Neutrophil (primary cell): ENCODE data around the gene A2M.

Experiments
- H3K27ac ChIP-seq: fragments of 200-600 bp; sonication (generic); 2 replicates; pipeline ENCODE4 v1.5.1; 2016; ENCODE audit warnings: mild to moderate bottlenecking, moderate library complexity
- H3K27me3 ChIP-seq: fragments of 200-600 bp; sonication (generic); 2 replicates; pipeline ENCODE4 v1.6.0; 2016; ENCODE audit warnings: mild to moderate bottlenecking
- H3K36me3 ChIP-seq: fragments of 200-600 bp; sonication (generic); 2 replicates; pipeline ENCODE4 v1.5.1; 2017
- H3K4me1 ChIP-seq, 2 experiments: fragments of 200-600 bp in 1 of 2; sonication (generic) in 1 of 2; 1 replicate in 1 of 2; 2 replicates in 1 of 2; pipeline versions ENCODE4 v1.5.1 to v1.6.1; 2013 to 2016; ENCODE audit warnings: low read depth in 1 of 2, low read length in 1 of 2, mild to moderate bottlenecking in 1 of 2, moderate library complexity in 1 of 2; ENCODE audit not compliant: control insufficient read depth in 1 of 2, insufficient read depth in 1 of 2
- H3K4me3 ChIP-seq, 2 experiments: fragments of 200-600 bp in 1 of 2; sonication (generic) in 1 of 2; 1 replicate in 1 of 2; 2 replicates in 1 of 2; pipeline ENCODE4 v1.5.1; 2013 to 2016; ENCODE audit warnings: low read depth in 1 of 2, low read length in 1 of 2, mild to moderate bottlenecking in 1 of 2, moderate library complexity in 1 of 2
- H3K9me3 ChIP-seq: fragments of 200-600 bp; sonication (generic); 2 replicates; pipeline ENCODE4 v1.5.1; 2016
- CTCF ChIP-seq: fragments of 200-600 bp; sonication (generic); IDR thresholded peaks from 2 replicates; pipeline ENCODE4 v1.5.1; 2016; ENCODE audit warnings: antibody characterized with exemption

The A2M gene

GRCh38 chr12:9118158-9118557, 2.4 kb upstream of the A2M start:
- Histone ChIP-seq H3K4me3 (no peak overlapping the region), H3K27ac (no peak overlapping the region), H3K27me3 (no peaks in the 10 kb centered on the region), H3K9me3 (no peaks in the 10 kb centered on the region), H3K4me1 (no peaks in the 10 kb centered on the region), H3K36me3 (no peaks in the 10 kb centered on the region)
- no peak for TF ChIP-seq CTCF

GRCh38 chr12:9114946-9115345, 773 bp downstream of the A2M start:
- Histone ChIP-seq H3K27ac (no peak overlapping the region), H3K4me3 (no peak overlapping the region)
- no peak for TF ChIP-seq CTCF

GRCh38 chr12:9113987-9114309, 1.8 kb downstream of the A2M start:
- H3K27ac ChIP-seq: no peak overlapping the region
- no peak for TF ChIP-seq CTCF
- no peaks in the 10 kb centered on the region for H3K4me1 ChIP-seq
- H3K9me3 ChIP-seq: no peaks in the 10 kb centered on the region
- no peak overlapping the region for H3K4me3 ChIP-seq
- no peaks in the 10 kb centered on the region for H3K36me3 ChIP-seq
- no peaks in the 10 kb centered on the region for H3K27me3 ChIP-seq

More at GRCh38 chr12:9114946-9115345, 773 bp downstream of the A2M start:
- H3K36me3 ChIP-seq: no peaks in the 10 kb centered on the region
- H3K9me3 ChIP-seq: no peaks in the 10 kb centered on the region
- no peaks in the 10 kb centered on the region for H3K4me1 ChIP-seq
- H3K27me3 ChIP-seq: no peaks in the 10 kb centered on the region

- Histone ChIP-seq H3K4me1 (no peaks in the 10 kb centered on the region), H3K9me3 (no peaks in the 10 kb centered on the region), H3K27ac (no peak overlapping the region), H3K4me3 (no peak overlapping the region), H3K36me3 (no peaks in the 10 kb centered on the region), H3K27me3 (no peaks in the 10 kb centered on the region)
- no peak for TF ChIP-seq CTCF
Measured at GRCh38 chr12:9113296-9113986, 2.3 kb downstream of the A2M start.

DNA sequence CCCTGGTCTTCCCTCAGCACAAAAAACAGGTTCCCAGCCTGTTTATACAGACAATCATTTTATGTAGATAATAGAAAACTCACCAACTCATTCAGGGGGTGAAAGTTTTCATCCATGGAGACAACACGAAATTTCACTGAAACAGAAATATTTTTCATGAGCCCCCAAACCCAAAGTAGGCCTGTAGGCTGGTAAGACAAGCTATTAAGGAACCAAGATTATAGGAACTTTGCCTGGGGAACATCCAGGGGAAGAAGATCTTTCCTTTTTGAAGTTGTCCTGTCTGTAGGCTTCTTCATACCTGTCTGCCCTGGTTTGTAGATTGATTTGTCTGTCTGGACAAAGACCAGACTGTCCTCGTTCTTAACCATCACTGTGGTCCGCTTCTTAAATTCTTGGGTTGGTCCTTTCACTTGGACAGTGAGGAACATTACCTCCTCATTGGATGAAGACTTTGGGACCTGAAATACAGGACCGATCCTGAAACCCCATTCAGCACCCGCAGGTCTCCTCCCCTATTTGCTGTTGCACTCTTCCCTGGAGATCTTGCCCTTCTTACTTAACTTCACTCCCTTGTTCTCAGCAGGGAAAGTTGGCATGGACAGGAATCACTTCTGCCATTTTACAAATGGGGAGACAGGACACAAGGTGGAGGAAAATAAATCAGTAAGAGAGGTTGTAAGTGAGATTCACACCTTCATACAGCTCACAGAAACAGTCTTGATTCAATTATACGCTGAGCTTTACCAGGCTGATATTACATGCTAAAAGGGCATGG, 3.5 kb downstream of the A2M start:
- no peaks in the 10 kb centered on the region for H3K36me3 ChIP-seq
- H3K4me3 ChIP-seq: no peak overlapping the region
- no peaks in the 10 kb centered on the region for H3K4me1 ChIP-seq
- no peaks in the 10 kb centered on the region for H3K9me3 ChIP-seq
- no peak for TF ChIP-seq CTCF
- H3K27me3 ChIP-seq: no peaks in the 10 kb centered on the region
- H3K27ac ChIP-seq: no peak overlapping the region
